Pancreas (tissue), 10 donors: ENCODE measurements around the gene FBXW12. TPM values are rescaled to one million over a fixed set of nuclear protein-coding genes. Genes with fewer than 3 reads are reported as not detected.

ENCODE experiments used
- ATAC-seq, 4 donors: fragments of 200-7000 bp; cut with Tn5 transposase; one replicate each; pipeline versions ENCODE4 v1.8.0 to v1.9.1; 2020; ENCODE audit warnings: mild to moderate bottlenecking in 4 of 4, moderate library complexity in 4 of 4
- DNase-seq, 6 donors: peaks; one replicate each; pipeline ENCODE4 v3.0.0-alpha.2; 2020
- FAIRE-seq: peaks from 2 replicates; lab custom pipeline; 2012; peaks lifted over from hg19 to GRCh38; lab: Jason Lieb, UNC
- H3K27ac ChIP-seq, 4 donors: fragments of 200-600 bp; sonication (generic); 1 replicate in 3 of 4; 2 replicates in 1 of 4; pipeline versions ENCODE4 v1.5.0 to v1.8.0; 2020
- H3K27me3 ChIP-seq, 4 donors: fragments of 200-600 bp; one replicate each; pipeline ENCODE4 v1.8.0; 2021
- H3K36me3 ChIP-seq, 3 donors: fragments of 200-600 bp; sonication (generic) in 1 of 3; one replicate each; pipeline versions ENCODE4 v1.5.0 to v1.8.0; 2020 to 2021
- H3K4me1 ChIP-seq, 3 donors: fragments of 200-600 bp; one replicate each; pipeline ENCODE4 v1.8.0; 2021
- H3K4me3 ChIP-seq, 4 donors: fragments of 200-600 bp; sonication (generic) in 2 of 4; one replicate each; pipeline versions ENCODE4 v1.5.0 to v1.8.0; 2020 to 2021
- H3K9me3 ChIP-seq, 4 donors: fragments of 200-600 bp; one replicate each; pipeline ENCODE4 v1.8.0; 2021
- CTCF ChIP-seq, 4 donors: fragments of 200-600 bp; sonication (generic) in 3 of 4; IDR thresholded peaks; one replicate each; pipeline versions ENCODE4 v1.5.0 to v1.8.0; 2021; ENCODE audit warnings: antibody characterized with exemption in 4 of 4
- WGBS, 2 donors: extraction: QIAGEN DNeasy Blood & Tissue Kit; methylation state at CpG; one replicate each; pipeline ENCODE4 v1.1.7; 2013; 5-methylcytosine and 5-hydroxymethylcytosine counted together
- intact Hi-C, 3 donors: fragments of 100-400 bp; cut with DNase I; formaldehyde crosslinking; loops; one replicate each; pipeline versions ENCODE4 v1.11.1 to v1.14.2; 2022
- polyA plus RNA-seq, 2 donors: library from polyadenylated mRNA; stranded (reverse); fragments of 200-250 nt; gene quantifications; one replicate each; pipeline ENCODE4 v1.2.3, GENCODE V29; 2013
- total RNA-seq, 6 donors: library from RNA; stranded (reverse); fragmentation: NEBNext Ultra II Directional in 4 of 6; extraction: Animal tissue kit (Norgen Biotek cat#: 25700) in 4 of 6; gene quantifications; one replicate each; pipeline versions ENCODE4 v1.2.1 to v1.2.4, GENCODE V29; 2021 to 2023
- donor health status: healthy with polysubstance abuse.
- donor health status: DM: no; HTN: no; CAD: no; lungs with moderate emphysema.
- donor health status: DM: no; HTN: no; CAD: no.
- donor health status: control.
- donor health status: control.
- donor health status: Bipolar disorder and iron deficiency.
- donor health status: DM: yes; HTN: yes; CAD: no.
- donor health status: DM: no; HTN: no; CAD: no.
- donor health status: DM: no; HTN: no; CAD: no.
- donor health status: DM: yes; HTN: yes; CAD: no.

Gene FBXW12
- total and polyA plus RNA-seq, 8 donors: 2.7 to 9.6 (median 5.8) TPM

DNA sequence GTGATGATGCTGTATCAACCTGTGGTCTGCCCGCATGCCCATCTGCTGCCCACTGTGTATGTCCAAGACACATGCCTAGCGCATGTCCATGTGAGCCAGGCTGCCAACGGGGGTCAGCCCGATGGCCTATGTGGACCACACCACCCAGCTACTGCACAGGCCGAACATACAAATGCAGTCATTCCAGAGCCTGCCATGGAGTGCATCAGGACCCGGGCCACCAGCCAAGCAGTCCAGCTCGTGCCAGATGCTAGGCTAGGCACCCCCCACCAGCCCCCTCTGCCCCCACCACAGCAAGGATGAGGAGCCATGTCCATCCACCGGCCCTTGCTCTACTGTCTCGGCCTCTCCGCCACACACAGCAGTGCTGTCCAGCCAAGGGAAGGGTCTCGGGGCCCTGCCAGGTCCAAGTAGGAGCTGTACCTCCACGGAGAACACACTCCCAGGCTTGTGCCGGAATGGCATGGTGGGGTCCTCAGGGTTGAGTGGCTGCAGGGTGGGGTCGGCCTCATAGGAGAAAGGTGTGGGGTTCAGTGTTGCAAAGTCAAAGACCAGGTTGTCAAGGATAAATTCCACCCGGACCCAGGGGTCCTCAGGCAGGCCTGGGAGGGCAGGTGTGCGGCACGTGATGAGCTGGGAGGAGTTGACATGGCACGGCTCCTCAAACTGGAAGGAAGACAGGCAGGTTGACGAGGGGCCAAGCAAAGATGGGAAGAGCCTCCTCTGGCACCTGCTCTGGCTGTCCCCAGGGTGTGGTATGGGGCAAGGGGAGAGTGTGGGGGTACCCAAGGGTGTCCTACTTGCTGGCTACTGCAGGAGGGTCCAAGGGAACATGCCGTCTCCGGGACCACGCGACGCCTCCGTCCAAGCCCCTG, 42.6 kb downstream of the FBXW12 start:
- intact Hi-C loops: no loop called here

GRCh38 chr3:48415251-48415953, 43.4 kb downstream of the FBXW12 start:
- no peaks in the 10 kb centered on the region for H3K9me3 ChIP-seq
- WGBS, 2 donors: 94 to 95% methylated on average over 24 of the region's 24 CpGs
- FAIRE-seq (no peak), DNase-seq (peak in 1 of 6 donors; percentile 52), ATAC-seq (no peak)
- no peak overlapping the region for H3K4me3 ChIP-seq
- H3K36me3 ChIP-seq: peaks cover 0 to 75% (median 43%) of the 10 kb centered on the region in 3 donors
- H3K27me3 ChIP-seq: no peaks in the 10 kb centered on the region
- intact Hi-C loops: no loop called here
- TF ChIP-seq CTCF (IDR thresholded peaks at IDR 0.05): no peak
- H3K4me1 ChIP-seq: no peaks in the 10 kb centered on the region
- H3K27ac ChIP-seq: no peak overlapping the region

More for the DNA sequence above, 42.6 kb downstream of the FBXW12 start:
- H3K27me3 ChIP-seq: no peaks in the 10 kb centered on the region
- H3K9me3 ChIP-seq: no peaks in the 10 kb centered on the region
- no peaks in the 10 kb centered on the region for H3K4me1 ChIP-seq
- TF ChIP-seq CTCF (IDR thresholded peaks at IDR 0.05): no peak
- no peak overlapping the region for H3K4me3 ChIP-seq
- 90 to 92% methylated on average over 25 of the region's 25 CpGs for WGBS, 2 donors
- H3K36me3 ChIP-seq: peaks cover 0 to 83% (median 42%) of the 10 kb centered on the region in 3 donors
- H3K27ac ChIP-seq: no peak overlapping the region
- peak in 3 of 6 donors; percentile 32 to 44 (median 43) for DNase-seq
- no peak for ATAC-seq
- no peak for FAIRE-seq

- ATAC-seq (no peak), FAIRE-seq (no peak), DNase-seq (peak in 2 of 6 donors; percentile 15 to 56)
- H3K36me3 ChIP-seq: peaks cover 0 to 68% (median 38%) of the 10 kb centered on the region in 3 donors
- no peak for TF ChIP-seq CTCF (IDR thresholded peaks at IDR 0.05)
- intact Hi-C loops: no loop called here
- H3K4me1 ChIP-seq: no peaks in the 10 kb centered on the region
- 92% methylated on average over 13 to 14 of the region's 14 CpGs for WGBS, 2 donors
- no peaks in the 10 kb centered on the region for H3K9me3 ChIP-seq
- no peak overlapping the region for H3K27ac ChIP-seq
- H3K27me3 ChIP-seq: no peaks in the 10 kb centered on the region
- no peak overlapping the region for H3K4me3 ChIP-seq
Measured at GRCh38 chr3:48416091-48416505, 44.1 kb downstream of the FBXW12 start.

DNA sequence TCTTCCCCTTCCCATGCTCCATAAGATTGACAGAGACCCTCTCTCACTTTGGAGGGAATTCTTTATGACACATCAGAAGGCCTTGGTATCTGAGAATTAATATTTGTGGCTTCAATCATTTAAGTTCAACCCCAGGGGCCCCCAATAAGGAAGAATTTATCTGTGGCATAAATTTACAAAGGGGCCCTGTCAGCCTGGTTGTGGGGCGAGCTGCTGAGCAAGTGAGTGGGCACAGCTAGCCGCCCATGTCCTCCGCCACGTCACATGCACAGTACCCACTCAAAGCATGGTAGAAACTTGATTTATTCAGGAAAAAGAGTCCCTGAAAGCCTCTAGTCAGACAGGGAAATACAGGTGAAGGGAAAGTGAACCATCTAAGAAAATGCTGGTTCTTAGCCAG, 44.5 kb downstream of the FBXW12 start:
- Histone ChIP-seq H3K9me3 (no peaks in the 10 kb centered on the region), H3K36me3 (peaks cover 0 to 65% (median 36%) of the 10 kb centered on the region in 3 donors), H3K27ac (no peak overlapping the region), H3K4me3 (no peak overlapping the region), H3K4me1 (no peaks in the 10 kb centered on the region), H3K27me3 (no peaks in the 10 kb centered on the region)
- FAIRE-seq: no peak
- intact Hi-C loops: no loop called here
- no peak for ATAC-seq
- 97% methylated on average over 4 of the region's 4 CpGs for WGBS, 2 donors
- TF ChIP-seq CTCF (IDR thresholded peaks at IDR 0.05): no peak
- DNase-seq: no peak
